Heart left ventricle (tissue), 13 donors: ENCODE measurements around the gene EIF4G3.

Experiments
- POLR2A ChIP-seq, 2 donors: fragments of 450-650 bp; IDR thresholded peaks; one replicate each; pipeline ENCODE4 v1.6.1; 2017; ENCODE audit warnings: antibody characterized with exemption in 2 of 2, mild to moderate bottlenecking in 2 of 2, moderate library complexity in 2 of 2
- TF ChIP-seq, protein P1 (sequence below), 12 donors: fragments of 200-600 bp; sonication (generic) in 4 of 12; IDR thresholded peaks; one replicate each; pipeline versions ENCODE4 v1.5.0 to v1.8.0; 2018 to 2022; ENCODE audit warnings: antibody characterized with exemption in 12 of 12, mild to moderate bottlenecking in 5 of 12
- donor health status: ischemic (EF 13 %, LVEDD 7.1; RV severe dilation, severe dysfunction).
- donor health status: DM: no; HTN: yes; CAD: no.
- donor health status: DM: no; HTN: no; CAD: no.
- donor health status: ischemic (EF 25% LVEDD 6.9; RV normal size, moderate dysfunction).
- donor health status: ischemic (EF 25% LVEDD 5.7; RV mildly dilated, moderate dysfunction).
- donor health status: ischemic (EF 35%, LVEDD 5.7; RV mildly dilated, moderate dysfunction).
- donor health status: nonischemic (EF 11% LVEDD 7.7; RV severe dilation, severe dysfunction).
- donor health status: DM: yes; HTN: yes; CAD: no.
- donor health status: PGD.
- donor health status: ischemic (EF 29% LVEDD 5.4; RV normal size, mild dysfunction).
- donor health status: nonischemic (EF 23%, LVEDD 6.1; RV moderate dilation, normal function).

DNA sequence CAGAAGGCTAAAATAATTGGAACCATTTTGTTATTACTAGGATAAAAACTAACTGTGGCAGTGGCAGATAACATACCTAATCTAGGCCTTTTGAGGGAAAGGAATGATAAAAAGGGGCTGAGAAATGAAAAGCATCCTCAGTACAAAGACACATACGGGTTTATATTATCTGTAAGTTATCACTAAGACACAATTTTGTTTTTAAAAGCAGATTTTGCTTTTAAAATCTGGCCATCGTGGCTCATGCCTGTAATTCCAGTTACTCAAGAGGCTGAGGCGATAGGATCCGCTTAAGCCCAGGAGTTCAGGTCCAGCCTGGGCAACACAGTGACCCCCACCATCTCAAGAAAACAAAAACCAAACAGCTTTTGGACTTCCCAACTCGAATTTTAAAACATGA, 364.8 kb downstream of the EIF4G3 start:
- TF ChIP-seq POLR2A (IDR thresholded peaks at IDR 0.05) = no peak
- TF ChIP-seq, protein P1, sequence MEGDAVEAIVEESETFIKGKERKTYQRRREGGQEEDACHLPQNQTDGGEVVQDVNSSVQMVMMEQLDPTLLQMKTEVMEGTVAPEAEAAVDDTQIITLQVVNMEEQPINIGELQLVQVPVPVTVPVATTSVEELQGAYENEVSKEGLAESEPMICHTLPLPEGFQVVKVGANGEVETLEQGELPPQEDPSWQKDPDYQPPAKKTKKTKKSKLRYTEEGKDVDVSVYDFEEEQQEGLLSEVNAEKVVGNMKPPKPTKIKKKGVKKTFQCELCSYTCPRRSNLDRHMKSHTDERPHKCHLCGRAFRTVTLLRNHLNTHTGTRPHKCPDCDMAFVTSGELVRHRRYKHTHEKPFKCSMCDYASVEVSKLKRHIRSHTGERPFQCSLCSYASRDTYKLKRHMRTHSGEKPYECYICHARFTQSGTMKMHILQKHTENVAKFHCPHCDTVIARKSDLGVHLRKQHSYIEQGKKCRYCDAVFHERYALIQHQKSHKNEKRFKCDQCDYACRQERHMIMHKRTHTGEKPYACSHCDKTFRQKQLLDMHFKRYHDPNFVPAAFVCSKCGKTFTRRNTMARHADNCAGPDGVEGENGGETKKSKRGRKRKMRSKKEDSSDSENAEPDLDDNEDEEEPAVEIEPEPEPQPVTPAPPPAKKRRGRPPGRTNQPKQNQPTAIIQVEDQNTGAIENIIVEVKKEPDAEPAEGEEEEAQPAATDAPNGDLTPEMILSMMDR (IDR thresholded peaks at IDR 0.05) = no peak
